ENCODE results near the gene ADAM23. TPM values are rescaled to one million over a fixed set of nuclear protein-coding genes. Genes with fewer than 3 reads are reported as not detected.
"Not testable (repeated sequence)": the region's sequence is repeated elsewhere in the genome, so short reads cannot be mapped to it uniquely, and the experiment has no call there.

The ADAM23 gene, protein sequence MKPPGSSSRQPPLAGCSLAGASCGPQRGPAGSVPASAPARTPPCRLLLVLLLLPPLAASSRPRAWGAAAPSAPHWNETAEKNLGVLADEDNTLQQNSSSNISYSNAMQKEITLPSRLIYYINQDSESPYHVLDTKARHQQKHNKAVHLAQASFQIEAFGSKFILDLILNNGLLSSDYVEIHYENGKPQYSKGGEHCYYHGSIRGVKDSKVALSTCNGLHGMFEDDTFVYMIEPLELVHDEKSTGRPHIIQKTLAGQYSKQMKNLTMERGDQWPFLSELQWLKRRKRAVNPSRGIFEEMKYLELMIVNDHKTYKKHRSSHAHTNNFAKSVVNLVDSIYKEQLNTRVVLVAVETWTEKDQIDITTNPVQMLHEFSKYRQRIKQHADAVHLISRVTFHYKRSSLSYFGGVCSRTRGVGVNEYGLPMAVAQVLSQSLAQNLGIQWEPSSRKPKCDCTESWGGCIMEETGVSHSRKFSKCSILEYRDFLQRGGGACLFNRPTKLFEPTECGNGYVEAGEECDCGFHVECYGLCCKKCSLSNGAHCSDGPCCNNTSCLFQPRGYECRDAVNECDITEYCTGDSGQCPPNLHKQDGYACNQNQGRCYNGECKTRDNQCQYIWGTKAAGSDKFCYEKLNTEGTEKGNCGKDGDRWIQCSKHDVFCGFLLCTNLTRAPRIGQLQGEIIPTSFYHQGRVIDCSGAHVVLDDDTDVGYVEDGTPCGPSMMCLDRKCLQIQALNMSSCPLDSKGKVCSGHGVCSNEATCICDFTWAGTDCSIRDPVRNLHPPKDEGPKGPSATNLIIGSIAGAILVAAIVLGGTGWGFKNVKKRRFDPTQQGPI
- polyA plus RNA-seq (2013, experiment 1 of 2) = 12.2 TPM
- polyA plus RNA-seq (2013, experiment 2 of 2) = 11.9 TPM

DNA sequence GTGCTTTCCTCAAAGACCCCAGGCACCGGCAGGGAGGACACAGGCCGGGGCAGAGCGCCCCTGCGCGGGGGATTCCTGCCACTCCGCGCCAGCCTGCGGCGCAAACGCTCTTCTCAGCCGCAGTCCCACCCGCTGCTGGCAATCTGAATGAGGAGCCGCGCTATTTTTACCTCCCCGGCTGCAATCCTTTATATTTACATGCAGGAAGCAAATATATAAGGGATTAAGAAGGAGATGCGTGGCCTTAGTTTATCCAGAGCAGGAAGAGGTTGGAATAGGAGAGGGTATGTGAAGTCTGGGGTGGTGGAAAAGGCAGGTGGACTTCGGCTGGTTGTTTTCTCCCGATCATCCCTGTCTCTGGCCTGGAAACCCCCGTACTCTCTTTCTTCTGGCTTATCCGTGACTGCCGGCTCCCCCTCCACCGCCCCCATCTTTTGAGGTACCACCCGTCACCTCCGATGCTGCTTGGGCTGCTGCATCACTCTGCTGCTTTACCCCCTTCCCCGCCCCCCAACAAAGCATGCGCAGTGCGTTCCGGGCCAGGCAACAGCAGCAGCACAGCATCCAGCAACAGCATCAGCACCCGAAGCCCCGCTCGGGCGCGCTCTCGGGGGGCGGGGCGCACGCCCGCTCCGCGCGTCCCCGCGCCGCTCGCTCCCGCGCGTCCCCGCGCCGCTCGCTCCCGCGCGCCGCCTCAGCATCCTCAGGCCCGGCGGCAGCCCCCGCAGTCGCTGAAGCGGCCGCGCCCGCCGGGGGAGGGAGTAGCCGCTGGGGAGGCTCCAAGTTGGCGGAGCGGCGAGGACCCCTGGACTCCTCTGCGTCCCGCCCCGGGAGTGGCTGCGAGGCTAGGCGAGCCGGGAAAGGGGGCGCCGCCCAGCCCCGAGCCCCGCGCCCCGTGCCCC is at the start of gene ADAM23:
TSS of gene ADAM23 (plus strand) at position 700 of the 902 bp plus-strand sequence. CDS start 335 bp downstream, outside the sequence.
- Histone ChIP-seq H3K4me3 (ENCODE audit: low read length in 2 of 2) (peak within 1 kb of the TSS; percentile 73 to 93), H2AFZ (ENCODE audit: low read length) (peak within 1 kb of the TSS; percentile 90), H3K27me3 (ENCODE audit: control insufficient read depth in 3 of 3, insufficient read depth in 3 of 3, low read depth in 1 of 3, low read length in 3 of 3) (peaks cover 0 to 15% (median 0%) of the 10 kb centered on the region in 3 experiments), H2BK12ac (ENCODE audit: low read length) (peak within 1 kb of the TSS; percentile 42), H3K14ac (ENCODE audit: low read length) (no peak within 1 kb of the TSS), H2AK5ac (ENCODE audit: low read depth, low read length) (no peak within 1 kb of the TSS), H3K27ac (replicated peaks; ENCODE audit: low read length) (peak within 1 kb of the TSS; percentile 42), H3K79me1 (ENCODE audit: low read depth, low read length) (no peaks in the 10 kb centered on the region), H3K4ac (ENCODE audit: low read length) (no peak within 1 kb of the TSS), H4K8ac (ENCODE audit: low read depth, low read length) (no peak within 1 kb of the TSS), H2BK5ac (ENCODE audit: low read length) (no peak within 1 kb of the TSS), H3K9ac (ENCODE audit: low read depth, low read length, poor library complexity) (peak within 1 kb of the TSS; percentile 97), H3K23ac (ENCODE audit: low read depth, low read length, poor library complexity) (peak within 1 kb of the TSS; percentile 92), H3K9me3 (replicated peaks in 1 of 2; ENCODE audit: control insufficient read depth in 2 of 2, insufficient read depth in 1 of 2, low read depth in 1 of 2, low read length in 2 of 2) (no peaks in the 10 kb centered on the region), H3K36me3 (replicated peaks in 1 of 2; ENCODE audit: control insufficient read depth in 2 of 2, insufficient read depth in 2 of 2, low read length in 2 of 2) (no peaks in the 10 kb centered on the region), H3K4me2 (ENCODE audit: insufficient read depth, low read length, poor library complexity, severe bottlenecking) (peak within 1 kb of the TSS; percentile 97), H2BK15ac (ENCODE audit: low read length) (no peak within 1 kb of the TSS), H3K4me1 (ENCODE audit: control insufficient read depth in 2 of 2, insufficient read depth in 1 of 2, low read depth in 1 of 2, low read length in 2 of 2) (peaks cover 0 to 6% of the 10 kb centered on the region in 2 donors), H4K91ac (ENCODE audit: low read depth, low read length, poor library complexity) (no peak within 1 kb of the TSS), H2BK120ac (ENCODE audit: low read depth, low read length) (no peak within 1 kb of the TSS), H3K18ac (ENCODE audit: low read length) (peak within 1 kb of the TSS; percentile 95)
- peak; percentile 82 for DNase-seq (ENCODE audit: low spot score)
- no CpG with 5 or more reads among the region's 81 CpGs for WGBS, 2 donors (ENCODE audit: extremely low coverage in 2 of 2, insufficient read length in 2 of 2, insufficient replicate concordance in 1 of 2)

DNA sequence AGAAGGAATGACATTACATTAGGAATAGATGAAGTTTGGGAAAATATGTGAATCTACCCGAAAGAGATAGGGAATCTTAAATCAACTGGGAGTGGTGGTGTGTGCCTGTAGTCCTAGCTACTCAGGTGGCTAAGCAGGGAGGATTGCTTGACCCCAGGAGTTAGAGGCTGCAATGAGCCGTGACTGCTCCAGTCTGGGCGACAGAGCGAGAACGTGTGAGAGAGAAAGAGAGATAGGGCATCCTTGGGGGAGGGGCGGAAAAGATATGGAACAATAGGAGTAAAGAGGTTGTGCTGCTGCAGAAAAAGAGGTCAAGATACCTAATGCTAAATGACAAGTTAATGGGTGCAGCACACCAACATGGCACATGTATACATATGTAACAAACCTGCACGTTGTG is 47.1 kb upstream of the ADAM23 start:
- WGBS, 2 donors (ENCODE audit: extremely low coverage in 2 of 2, insufficient read length in 2 of 2, insufficient replicate concordance in 1 of 2) = no CpG with 5 or more reads among the region's 7 CpGs

DNA sequence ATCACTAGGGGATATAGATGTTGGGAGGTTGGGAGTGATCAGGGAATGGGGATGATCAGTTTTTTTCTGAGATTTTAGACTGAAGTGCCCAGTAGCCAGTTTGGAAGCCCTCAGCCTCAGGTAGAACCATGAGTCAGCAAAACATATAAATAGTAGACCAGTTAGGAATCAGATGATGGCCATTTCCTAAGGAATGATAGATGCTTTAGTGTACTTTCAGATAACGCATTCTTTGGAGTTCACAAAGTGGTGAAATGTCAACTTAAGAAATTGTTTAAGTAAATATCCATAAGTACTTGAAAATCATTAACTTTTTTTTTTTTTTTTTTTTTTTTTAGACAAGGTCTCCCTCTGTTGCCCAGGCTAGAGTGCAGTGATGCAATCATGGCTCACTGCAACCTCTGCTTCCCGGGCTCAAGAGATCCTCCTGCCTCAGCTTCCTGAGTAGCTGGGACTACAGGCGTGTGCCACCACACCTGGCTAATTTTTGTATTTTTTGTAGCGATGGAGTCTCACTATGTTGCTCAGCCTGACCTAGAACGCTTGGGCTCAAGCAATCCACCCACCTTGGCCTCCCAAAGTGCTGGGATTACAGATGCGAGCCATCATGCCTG is 40.3 kb upstream of the ADAM23 start:
- not testable (repeated sequence) for H2AK5ac ChIP-seq (ENCODE audit: low read depth, low read length); H3K36me3 ChIP-seq (replicated peaks in 1 of 2; ENCODE audit: control insufficient read depth in 2 of 2, insufficient read depth in 2 of 2, low read length in 2 of 2); H3K4me3 ChIP-seq (ENCODE audit: low read length in 2 of 2); H3K18ac ChIP-seq (ENCODE audit: low read length); H3K14ac ChIP-seq (ENCODE audit: low read length); H3K4me1 ChIP-seq (ENCODE audit: control insufficient read depth in 2 of 2, insufficient read depth in 1 of 2, low read depth in 1 of 2, low read length in 2 of 2); DNase-seq (ENCODE audit: low spot score); H3K27ac ChIP-seq (replicated peaks; ENCODE audit: low read length); H3K79me1 ChIP-seq (ENCODE audit: low read depth, low read length); H3K23ac ChIP-seq (ENCODE audit: low read depth, low read length, poor library complexity); H2BK5ac ChIP-seq (ENCODE audit: low read length); H4K8ac ChIP-seq (ENCODE audit: low read depth, low read length); H3K4me2 ChIP-seq (ENCODE audit: insufficient read depth, low read length, poor library complexity, severe bottlenecking); H2BK120ac ChIP-seq (ENCODE audit: low read depth, low read length); H4K91ac ChIP-seq (ENCODE audit: low read depth, low read length, poor library complexity); H2BK15ac ChIP-seq (ENCODE audit: low read length); H3K27me3 ChIP-seq (ENCODE audit: control insufficient read depth in 3 of 3, insufficient read depth in 3 of 3, low read depth in 1 of 3, low read length in 3 of 3); H3K9ac ChIP-seq (ENCODE audit: low read depth, low read length, poor library complexity); H2AFZ ChIP-seq (ENCODE audit: low read length); H3K4ac ChIP-seq (ENCODE audit: low read length); H2BK12ac ChIP-seq (ENCODE audit: low read length); H3K9me3 ChIP-seq (replicated peaks in 1 of 2; ENCODE audit: control insufficient read depth in 2 of 2, insufficient read depth in 1 of 2, low read depth in 1 of 2, low read length in 2 of 2)
- WGBS, 2 donors (ENCODE audit: extremely low coverage in 2 of 2, insufficient read length in 2 of 2, insufficient replicate concordance in 1 of 2) = no CpG with 5 or more reads among the region's 6 CpGs

More for the DNA sequence above, 47.1 kb upstream of the ADAM23 start:
- Histone ChIP-seq H3K36me3 (replicated peaks in 1 of 2; ENCODE audit: control insufficient read depth in 2 of 2, insufficient read depth in 2 of 2, low read length in 2 of 2) (no peaks in the 10 kb centered on the region), H3K4me2 (ENCODE audit: insufficient read depth, low read length, poor library complexity, severe bottlenecking) (no peak overlapping the region), H3K4me1 (ENCODE audit: control insufficient read depth in 2 of 2, insufficient read depth in 1 of 2, low read depth in 1 of 2, low read length in 2 of 2) (peaks cover 0 to 2% of the 10 kb centered on the region in 2 donors), H3K18ac (ENCODE audit: low read length) (no peak overlapping the region), H3K27me3 (ENCODE audit: control insufficient read depth in 3 of 3, insufficient read depth in 3 of 3, low read depth in 1 of 3, low read length in 3 of 3) (no peaks in the 10 kb centered on the region), H2BK120ac (ENCODE audit: low read depth, low read length) (no peak overlapping the region), H3K79me1 (ENCODE audit: low read depth, low read length) (no peaks in the 10 kb centered on the region), H2BK15ac (ENCODE audit: low read length) (no peak overlapping the region), H4K8ac (ENCODE audit: low read depth, low read length) (no peak overlapping the region), H2AFZ (ENCODE audit: low read length) (no peak overlapping the region), H3K9ac (ENCODE audit: low read depth, low read length, poor library complexity) (no peak overlapping the region), H3K27ac (replicated peaks; ENCODE audit: low read length) (no peak overlapping the region), H3K9me3 (replicated peaks in 1 of 2; ENCODE audit: control insufficient read depth in 2 of 2, insufficient read depth in 1 of 2, low read depth in 1 of 2, low read length in 2 of 2) (peaks cover 0 to 2% of the 10 kb centered on the region in 2 donors), H2AK5ac (ENCODE audit: low read depth, low read length) (no peak overlapping the region), H4K91ac (ENCODE audit: low read depth, low read length, poor library complexity) (no peak overlapping the region), H3K14ac (ENCODE audit: low read length) (no peak overlapping the region), H3K4ac (ENCODE audit: low read length) (no peak overlapping the region), H2BK5ac (ENCODE audit: low read length) (no peak overlapping the region), H2BK12ac (ENCODE audit: low read length) (no peak overlapping the region), H3K23ac (ENCODE audit: low read depth, low read length, poor library complexity) (no peak overlapping the region), H3K4me3 (ENCODE audit: low read length in 2 of 2) (no peak overlapping the region)
- no peak for DNase-seq (ENCODE audit: low spot score)
